ENCODE measurements around the gene HCN4. TPM values are rescaled to one million over a fixed set of nuclear protein-coding genes. Genes with fewer than 3 reads are reported as not detected.

HCN4 gene
- total and polyA plus RNA-seq, 4 donors: not detected

DNA sequence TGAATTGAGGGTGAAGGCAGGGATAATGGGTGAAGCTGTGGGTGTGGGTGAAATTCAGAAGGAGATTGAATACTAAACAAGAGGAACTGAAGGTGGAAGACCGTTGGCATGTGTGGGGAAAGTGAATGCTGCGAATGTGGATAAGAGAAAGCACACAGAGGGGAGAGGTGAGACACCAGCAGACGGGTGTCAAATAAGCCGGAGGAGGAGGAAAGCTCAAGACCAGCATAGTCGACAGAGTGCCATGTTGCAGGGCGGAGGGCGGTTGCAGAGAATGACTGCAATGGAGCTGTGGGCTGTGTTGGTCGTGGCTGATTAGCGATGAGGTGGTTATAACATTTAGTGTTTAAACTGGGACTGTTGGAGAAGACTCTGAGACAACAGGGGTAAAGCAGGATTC, 16.4 kb upstream of the HCN4 start:
- Histone ChIP-seq H3K27ac (ENCODE audit: low read depth in 1 of 2, low read length in 2 of 2) (no peak overlapping the region), H3K27me3 (ENCODE audit: control insufficient read depth in 4 of 4, insufficient read depth in 4 of 4, low read length in 3 of 4) (peaks cover 0 to 14% (median 5%) of the 10 kb centered on the region in 4 donors), H3K9ac (ENCODE audit: low read depth in 1 of 2, low read length in 2 of 2) (no peak overlapping the region), H3K4me3 (ENCODE audit: low read depth in 1 of 3, low read length in 3 of 3) (no peak overlapping the region), H3K9me3 (ENCODE audit: control insufficient read depth in 4 of 4, low read length in 3 of 4) (peaks cover 0 to 11% (median 5%) of the 10 kb centered on the region in 4 donors), H3K36me3 (ENCODE audit: control insufficient read depth in 4 of 4, insufficient read depth in 3 of 4, low read depth in 1 of 4, low read length in 3 of 4) (no peaks in the 10 kb centered on the region), H3K4me1 (ENCODE audit: control insufficient read depth in 4 of 4, insufficient read depth in 4 of 4, low read length in 3 of 4) (no peaks in the 10 kb centered on the region)
- no peak for TF ChIP-seq HNF4A (conservative IDR thresholded peaks at IDR 0.05)
- TF ChIP-seq JUND (IDR thresholded peaks at IDR 0.05): no peak
- TF ChIP-seq, protein P1, sequence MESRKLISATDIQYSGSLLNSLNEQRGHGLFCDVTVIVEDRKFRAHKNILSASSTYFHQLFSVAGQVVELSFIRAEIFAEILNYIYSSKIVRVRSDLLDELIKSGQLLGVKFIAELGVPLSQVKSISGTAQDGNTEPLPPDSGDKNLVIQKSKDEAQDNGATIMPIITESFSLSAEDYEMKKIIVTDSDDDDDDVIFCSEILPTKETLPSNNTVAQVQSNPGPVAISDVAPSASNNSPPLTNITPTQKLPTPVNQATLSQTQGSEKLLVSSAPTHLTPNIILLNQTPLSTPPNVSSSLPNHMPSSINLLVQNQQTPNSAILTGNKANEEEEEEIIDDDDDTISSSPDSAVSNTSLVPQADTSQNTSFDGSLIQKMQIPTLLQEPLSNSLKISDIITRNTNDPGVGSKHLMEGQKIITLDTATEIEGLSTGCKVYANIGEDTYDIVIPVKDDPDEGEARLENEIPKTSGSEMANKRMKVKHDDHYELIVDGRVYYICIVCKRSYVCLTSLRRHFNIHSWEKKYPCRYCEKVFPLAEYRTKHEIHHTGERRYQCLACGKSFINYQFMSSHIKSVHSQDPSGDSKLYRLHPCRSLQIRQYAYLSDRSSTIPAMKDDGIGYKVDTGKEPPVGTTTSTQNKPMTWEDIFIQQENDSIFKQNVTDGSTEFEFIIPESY (IDR thresholded peaks at IDR 0.05): no peak
- no peak for TF ChIP-seq EGR1 (IDR thresholded peaks at IDR 0.05; ENCODE audit: low read depth in 2 of 2)
- no peak for TF ChIP-seq NR2F2 (IDR thresholded peaks at IDR 0.05)
- TF ChIP-seq FOXA2 (IDR thresholded peaks at IDR 0.05): no peak
- TF ChIP-seq, protein P2, sequence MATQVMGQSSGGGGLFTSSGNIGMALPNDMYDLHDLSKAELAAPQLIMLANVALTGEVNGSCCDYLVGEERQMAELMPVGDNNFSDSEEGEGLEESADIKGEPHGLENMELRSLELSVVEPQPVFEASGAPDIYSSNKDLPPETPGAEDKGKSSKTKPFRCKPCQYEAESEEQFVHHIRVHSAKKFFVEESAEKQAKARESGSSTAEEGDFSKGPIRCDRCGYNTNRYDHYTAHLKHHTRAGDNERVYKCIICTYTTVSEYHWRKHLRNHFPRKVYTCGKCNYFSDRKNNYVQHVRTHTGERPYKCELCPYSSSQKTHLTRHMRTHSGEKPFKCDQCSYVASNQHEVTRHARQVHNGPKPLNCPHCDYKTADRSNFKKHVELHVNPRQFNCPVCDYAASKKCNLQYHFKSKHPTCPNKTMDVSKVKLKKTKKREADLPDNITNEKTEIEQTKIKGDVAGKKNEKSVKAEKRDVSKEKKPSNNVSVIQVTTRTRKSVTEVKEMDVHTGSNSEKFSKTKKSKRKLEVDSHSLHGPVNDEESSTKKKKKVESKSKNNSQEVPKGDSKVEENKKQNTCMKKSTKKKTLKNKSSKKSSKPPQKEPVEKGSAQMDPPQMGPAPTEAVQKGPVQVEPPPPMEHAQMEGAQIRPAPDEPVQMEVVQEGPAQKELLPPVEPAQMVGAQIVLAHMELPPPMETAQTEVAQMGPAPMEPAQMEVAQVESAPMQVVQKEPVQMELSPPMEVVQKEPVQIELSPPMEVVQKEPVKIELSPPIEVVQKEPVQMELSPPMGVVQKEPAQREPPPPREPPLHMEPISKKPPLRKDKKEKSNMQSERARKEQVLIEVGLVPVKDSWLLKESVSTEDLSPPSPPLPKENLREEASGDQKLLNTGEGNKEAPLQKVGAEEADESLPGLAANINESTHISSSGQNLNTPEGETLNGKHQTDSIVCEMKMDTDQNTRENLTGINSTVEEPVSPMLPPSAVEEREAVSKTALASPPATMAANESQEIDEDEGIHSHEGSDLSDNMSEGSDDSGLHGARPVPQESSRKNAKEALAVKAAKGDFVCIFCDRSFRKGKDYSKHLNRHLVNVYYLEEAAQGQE (IDR thresholded peaks at IDR 0.05): no peak
- TF ChIP-seq RXRA (IDR thresholded peaks at IDR 0.05): no peak
- TF ChIP-seq FOXA1 (IDR thresholded peaks at IDR 0.05): no peak
- TF ChIP-seq, protein P3, sequence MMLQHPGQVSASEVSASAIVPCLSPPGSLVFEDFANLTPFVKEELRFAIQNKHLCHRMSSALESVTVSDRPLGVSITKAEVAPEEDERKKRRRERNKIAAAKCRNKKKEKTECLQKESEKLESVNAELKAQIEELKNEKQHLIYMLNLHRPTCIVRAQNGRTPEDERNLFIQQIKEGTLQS (IDR thresholded peaks at IDR 0.05): no peak
- no peak for TF ChIP-seq HNF4G (IDR thresholded peaks at IDR 0.05)
- TF ChIP-seq, protein P4, sequence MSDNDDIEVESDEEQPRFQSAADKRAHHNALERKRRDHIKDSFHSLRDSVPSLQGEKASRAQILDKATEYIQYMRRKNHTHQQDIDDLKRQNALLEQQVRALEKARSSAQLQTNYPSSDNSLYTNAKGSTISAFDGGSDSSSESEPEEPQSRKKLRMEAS (IDR thresholded peaks at IDR 0.05): no peak
- no peak for TF ChIP-seq TAF1 (conservative IDR thresholded peaks at IDR 0.05)
- TF ChIP-seq, protein P5, sequence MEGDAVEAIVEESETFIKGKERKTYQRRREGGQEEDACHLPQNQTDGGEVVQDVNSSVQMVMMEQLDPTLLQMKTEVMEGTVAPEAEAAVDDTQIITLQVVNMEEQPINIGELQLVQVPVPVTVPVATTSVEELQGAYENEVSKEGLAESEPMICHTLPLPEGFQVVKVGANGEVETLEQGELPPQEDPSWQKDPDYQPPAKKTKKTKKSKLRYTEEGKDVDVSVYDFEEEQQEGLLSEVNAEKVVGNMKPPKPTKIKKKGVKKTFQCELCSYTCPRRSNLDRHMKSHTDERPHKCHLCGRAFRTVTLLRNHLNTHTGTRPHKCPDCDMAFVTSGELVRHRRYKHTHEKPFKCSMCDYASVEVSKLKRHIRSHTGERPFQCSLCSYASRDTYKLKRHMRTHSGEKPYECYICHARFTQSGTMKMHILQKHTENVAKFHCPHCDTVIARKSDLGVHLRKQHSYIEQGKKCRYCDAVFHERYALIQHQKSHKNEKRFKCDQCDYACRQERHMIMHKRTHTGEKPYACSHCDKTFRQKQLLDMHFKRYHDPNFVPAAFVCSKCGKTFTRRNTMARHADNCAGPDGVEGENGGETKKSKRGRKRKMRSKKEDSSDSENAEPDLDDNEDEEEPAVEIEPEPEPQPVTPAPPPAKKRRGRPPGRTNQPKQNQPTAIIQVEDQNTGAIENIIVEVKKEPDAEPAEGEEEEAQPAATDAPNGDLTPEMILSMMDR (IDR thresholded peaks at IDR 0.05; ENCODE audit: low read depth, low read length, missing input control): no peak
- TF ChIP-seq YY1 (IDR thresholded peaks at IDR 0.05): no peak
- TF ChIP-seq GABPA (IDR thresholded peaks at IDR 0.05 in 1 of 2, conservative IDR thresholded peaks at IDR 0.05 in 1 of 2): no peak
- TF ChIP-seq RAD21 (IDR thresholded peaks at IDR 0.05): no peak
- TF ChIP-seq SP1 (IDR thresholded peaks at IDR 0.05): no peak
- no peak for DNase-seq (ENCODE audit: low spot score)
- 79% methylated on average over 9 of the region's 9 CpGs for WGBS
